OCI-LY7 (cell line): ENCODE measurements around the gene CA14. TPM values are rescaled to one million over a fixed set of nuclear protein-coding genes. Genes with fewer than 3 reads are reported as not detected.
"Not testable (repeated sequence)": the region's sequence is repeated elsewhere in the genome, so short reads cannot be mapped to it uniquely, and the experiment has no call there.

ENCODE experiments used
- Bru-seq: library from RNA; stranded (reverse); fragments of 400-500 nt; gene quantifications from one replicate; lab custom pipeline; 2021; lab: Mats Ljungman, UMichigan
- BruChase-seq, 2 experiments: library from RNA; stranded (reverse); fragments of 400-500 nt; gene quantifications; one replicate each; lab custom pipeline; 2021; lab: Mats Ljungman, UMichigan
- BruUV-seq: library from RNA; stranded (reverse); fragments of 400-500 nt; replicated peaks from 2 replicates; lab custom pipeline; 2021; lab: Mats Ljungman, UMichigan
- CTCF ChIA-PET: fragments of 300-600 bp; sonication (Branson Sonifier 250); formaldehyde crosslinking; loops from one replicate; lab custom pipeline; 2022; ENCODE audit warnings: antibody characterized with exemption; ENCODE audit not compliant: unreplicated experiment; lab: Charles Lee
- POLR2A ChIA-PET: fragments of 300-600 bp; sonication (Branson Sonifier 250); formaldehyde crosslinking; loops from one replicate; lab custom pipeline; 2022; ENCODE audit warnings: antibody characterized with exemption; lab: Charles Lee
- DNase-seq: peaks from one replicate; pipeline ENCODE4 v3.0.0-alpha.2; 2015; ENCODE audit warnings: low spot score
- H2AFZ ChIP-seq: fragments of 200-600 bp; sonication (generic), shearing (Covaris generic); 2 replicates; pipeline ENCODE4 v1.6.1; 2014; ENCODE audit warnings: mild to moderate bottlenecking, antibody characterized with exemption, low read length, moderate library complexity
- H3K27ac ChIP-seq: fragments of 200-600 bp; sonication (generic); 2 replicates; pipeline ENCODE4 v1.5.1; 2014; ENCODE audit warnings: mixed run types, low read depth, mild to moderate bottlenecking, moderate library complexity, low read length, inconsistent platforms; ENCODE audit not compliant: poor library complexity, severe bottlenecking
- H3K36me3 ChIP-seq: fragments of 200-600 bp; sonication (generic); 2 replicates; pipeline ENCODE4 v1.6.1; 2014; ENCODE audit warnings: mild to moderate bottlenecking, antibody characterized with exemption, low read length, moderate library complexity, mixed read lengths; ENCODE audit not compliant: insufficient read depth
- H3K4me1 ChIP-seq: fragments of 200-600 bp; sonication (generic); 2 replicates; pipeline ENCODE4 v1.5.1; 2014; ENCODE audit warnings: mild to moderate bottlenecking, low read length; ENCODE audit not compliant: insufficient read depth, poor library complexity, severe bottlenecking
- H3K4me2 ChIP-seq: fragments of 200-600 bp; sonication (generic); 2 replicates; pipeline ENCODE4 v1.6.1; 2014; ENCODE audit warnings: mild to moderate bottlenecking, low read length
- H3K4me3 ChIP-seq: fragments of 200-600 bp; sonication (generic); 2 replicates; pipeline ENCODE4 v1.5.1; 2014; ENCODE audit warnings: mild to moderate bottlenecking, low read depth, low read length; ENCODE audit not compliant: poor library complexity, severe bottlenecking
- H3K79me2 ChIP-seq: fragments of 200-600 bp; sonication (generic); 2 replicates; pipeline ENCODE4 v1.6.1; 2016; ENCODE audit warnings: low read depth, mild to moderate bottlenecking, low read length, moderate library complexity, mixed read lengths; ENCODE audit not compliant: insufficient read depth
- H3K9me2 ChIP-seq: fragments of 200-600 bp; sonication (generic); 2 replicates; pipeline ENCODE4 v1.6.1; 2016; ENCODE audit warnings: mild to moderate bottlenecking, low read length, mixed read lengths; ENCODE audit not compliant: insufficient read depth
- H3K9me3 ChIP-seq: fragments of 200-600 bp; sonication (generic); 2 replicates; pipeline ENCODE4 v1.6.1; 2014; ENCODE audit warnings: mild to moderate bottlenecking, mixed run types, low read length, mixed read lengths
- H4K20me1 ChIP-seq: fragments of 200-600 bp; sonication (generic); 2 replicates; pipeline ENCODE4 v1.6.1; 2014; ENCODE audit warnings: mild to moderate bottlenecking, antibody characterized with exemption, low read length, moderate library complexity, mixed read lengths; ENCODE audit not compliant: insufficient read depth
- EZH2phosphoT487 ChIP-seq: fragments of 200-600 bp; sonication (generic); IDR thresholded peaks from 2 replicates; pipeline ENCODE4 v1.6.1; 2018; ENCODE audit warnings: low read depth, borderline replicate concordance, mild to moderate bottlenecking, mixed run types, antibody characterized with exemption, low read length, moderate library complexity, mixed read lengths
- intact Hi-C: fragments of 100-400 bp; cut with micrococcal nuclease; formaldehyde crosslinking; loops from one replicate; pipeline ENCODE4 v1.10.0; 2022; ENCODE audit not compliant: unreplicated experiment
- long read RNA-seq: library from polyadenylated mRNA; stranded (forward); transcript quantifications from one replicate; pipeline ENCODE4 v2.0.0, GENCODE V29; 2022
- total RNA-seq, 2 experiments: library from RNA; depleted of rRNA in 1 of 2; stranded (reverse); fragments of >200 nt in 1 of 2; shearing (Covaris generic) in 1 of 2; gene quantifications; 2 replicates each; pipeline ENCODE4 v1.2.3, GENCODE V29; 2014 to 2022
- TF ChIP-seq, protein P1 (sequence below): fragments of 200-600 bp; sonication (generic); conservative IDR thresholded peaks from 2 replicates; pipeline ENCODE4 v1.5.1; 2014; ENCODE audit warnings: mild to moderate bottlenecking, antibody characterized with exemption, low read length, moderate library complexity, mixed read lengths

The CA14 gene
- not detected in 2 replicates for total RNA-seq (2014; rRNA removed; shearing (Covaris generic))
- not detected in 2 replicates for total RNA-seq (2022)
- not detected for Bru-seq, nascent RNA
- not detected for BruChase-seq, experiment 1, labeled RNA remaining after a 6-hour chase
- percentile 11 among the genes with signal in this experiment for BruChase-seq, experiment 2, labeled RNA remaining after a 2-hour chase
- long read RNA-seq: 0 reads

DNA sequence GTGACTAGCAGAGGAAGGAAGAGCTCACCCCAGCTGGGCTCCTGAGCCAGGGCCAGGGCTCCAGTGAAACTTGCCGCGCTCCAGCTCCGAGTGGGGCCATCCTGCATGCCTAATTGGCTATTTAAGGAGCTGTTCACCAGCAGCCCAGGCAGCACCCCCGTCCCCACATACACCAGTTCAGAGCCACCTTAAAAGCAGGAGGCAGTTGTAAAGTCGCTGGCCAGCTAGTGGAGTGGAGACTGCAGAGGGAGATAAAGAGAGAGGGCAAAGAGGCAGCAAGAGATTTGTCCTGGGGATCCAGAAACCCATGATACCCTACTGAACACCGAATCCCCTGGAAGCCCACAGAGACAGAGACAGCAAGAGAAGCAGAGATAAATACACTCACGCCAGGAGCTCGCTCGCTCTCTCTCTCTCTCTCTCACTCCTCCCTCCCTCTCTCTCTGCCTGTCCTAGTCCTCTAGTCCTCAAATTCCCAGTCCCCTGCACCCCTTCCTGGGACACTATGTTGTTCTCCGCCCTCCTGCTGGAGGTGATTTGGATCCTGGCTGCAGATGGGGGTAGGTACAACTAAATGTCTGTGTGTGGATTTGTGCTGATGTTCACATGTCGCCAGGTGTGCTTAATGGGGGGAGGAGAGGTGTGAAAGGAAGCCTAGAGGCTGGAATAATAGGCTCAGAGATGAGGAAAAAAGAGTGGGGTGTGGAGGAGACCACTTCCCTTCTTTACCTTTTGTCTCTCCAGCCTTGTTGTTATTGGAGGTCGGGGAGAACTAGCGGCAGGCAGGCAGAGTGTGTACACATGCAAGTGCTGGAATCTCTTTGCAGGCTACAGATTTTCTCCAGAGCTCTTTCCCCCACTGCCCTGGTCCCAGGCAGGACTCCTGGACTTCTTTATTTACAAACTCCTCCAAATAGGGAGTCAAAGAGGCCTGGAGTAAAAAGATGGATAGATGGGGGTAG is at the start of gene CA14:
TSS of gene CA14 (plus strand) at position 151 of the 962 bp plus-strand sequence. CDS start at position 506, 355 bp downstream.
- Histone ChIP-seq H3K4me3 (no peak within 1 kb of the TSS), H3K9me2 (no peaks in the 10 kb centered on the region), H2AFZ (no peak within 1 kb of the TSS), H3K9me3 (no peaks in the 10 kb centered on the region), H3K4me2 (no peak within 1 kb of the TSS), H3K27ac (no peak within 1 kb of the TSS), H4K20me1 (no peaks in the 10 kb centered on the region), H3K4me1 (peaks cover 18% of the 10 kb centered on the region), H3K36me3 (no peaks in the 10 kb centered on the region), H3K79me2 (no peaks in the 10 kb centered on the region)
- ChIA-PET CTCF (no interaction called here), POLR2A (no interaction called here)
- DNase-seq: no peak
- TF ChIP-seq EZH2phosphoT487: no peak
- TF ChIP-seq, protein P1, sequence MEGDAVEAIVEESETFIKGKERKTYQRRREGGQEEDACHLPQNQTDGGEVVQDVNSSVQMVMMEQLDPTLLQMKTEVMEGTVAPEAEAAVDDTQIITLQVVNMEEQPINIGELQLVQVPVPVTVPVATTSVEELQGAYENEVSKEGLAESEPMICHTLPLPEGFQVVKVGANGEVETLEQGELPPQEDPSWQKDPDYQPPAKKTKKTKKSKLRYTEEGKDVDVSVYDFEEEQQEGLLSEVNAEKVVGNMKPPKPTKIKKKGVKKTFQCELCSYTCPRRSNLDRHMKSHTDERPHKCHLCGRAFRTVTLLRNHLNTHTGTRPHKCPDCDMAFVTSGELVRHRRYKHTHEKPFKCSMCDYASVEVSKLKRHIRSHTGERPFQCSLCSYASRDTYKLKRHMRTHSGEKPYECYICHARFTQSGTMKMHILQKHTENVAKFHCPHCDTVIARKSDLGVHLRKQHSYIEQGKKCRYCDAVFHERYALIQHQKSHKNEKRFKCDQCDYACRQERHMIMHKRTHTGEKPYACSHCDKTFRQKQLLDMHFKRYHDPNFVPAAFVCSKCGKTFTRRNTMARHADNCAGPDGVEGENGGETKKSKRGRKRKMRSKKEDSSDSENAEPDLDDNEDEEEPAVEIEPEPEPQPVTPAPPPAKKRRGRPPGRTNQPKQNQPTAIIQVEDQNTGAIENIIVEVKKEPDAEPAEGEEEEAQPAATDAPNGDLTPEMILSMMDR: no peak
- intact Hi-C loops: loop anchor here (10.0 kb wide), 1 partner anchor 267 kb away; no protein-coding TSS in a partner anchor
- no TSS peak for BruUV-seq

DNA sequence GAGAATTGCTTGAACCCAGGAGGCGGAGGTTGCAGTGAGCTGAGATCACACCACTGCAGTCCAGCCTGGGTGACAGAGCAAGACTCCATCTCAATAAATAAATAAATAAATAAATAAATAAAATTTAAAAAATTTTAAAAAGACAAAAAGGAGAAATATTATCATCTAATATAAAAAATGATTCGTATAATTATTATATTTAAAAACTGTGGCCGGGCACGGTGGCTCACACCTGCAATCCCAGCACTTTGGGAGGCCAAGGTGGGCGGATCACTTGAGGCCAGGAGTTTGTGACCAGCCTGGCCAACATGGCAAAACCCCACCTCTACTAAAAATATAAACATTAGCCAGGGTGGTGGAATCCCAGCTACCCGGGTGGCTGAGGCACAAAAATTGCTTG is 49.1 kb upstream of the CA14 start:
- POLR2A ChIA-PET: not testable (repeated sequence)

DNA sequence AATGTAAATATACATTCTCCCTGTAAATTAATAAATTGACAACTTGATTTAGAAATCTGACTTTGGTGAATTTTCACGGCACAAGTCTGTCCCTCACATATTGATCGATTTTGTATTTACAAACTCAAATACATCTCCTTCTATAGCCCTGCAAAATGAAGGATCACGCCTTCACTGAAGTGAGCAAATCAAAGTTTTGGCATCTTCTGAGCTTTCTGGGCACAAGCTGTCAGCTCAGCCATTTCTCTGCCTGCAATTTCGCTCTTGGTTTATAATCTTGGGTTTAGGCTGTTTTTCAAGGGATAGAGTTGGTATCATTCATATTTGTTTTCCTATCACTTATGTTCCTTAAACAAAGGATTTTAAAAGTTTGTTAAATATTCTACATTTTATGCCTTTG is 47.5 kb upstream of the CA14 start:
- H4K20me1 ChIP-seq: no peaks in the 10 kb centered on the region
- H3K4me3 ChIP-seq: no peak overlapping the region
- ChIA-PET POLR2A (interaction anchor here (0.6 to 0.7 kb wide), 2 partner anchors 130 to 365 kb away, joined by 4 read pairs; no protein-coding TSS in a partner anchor), CTCF (no interaction called here)
- peaks cover 15% of the 10 kb centered on the region for H3K4me1 ChIP-seq
- no peak overlapping the region for H3K27ac ChIP-seq
- no peak for DNase-seq
- no TSS peak for BruUV-seq
- H3K4me2 ChIP-seq: no peak overlapping the region
- no peaks in the 10 kb centered on the region for H3K36me3 ChIP-seq
- H3K9me3 ChIP-seq: no peaks in the 10 kb centered on the region
- intact Hi-C loops: no loop called here
- H3K9me2 ChIP-seq: no peaks in the 10 kb centered on the region
- TF ChIP-seq EZH2phosphoT487: no peak
- TF ChIP-seq, protein P1: no peak
- H3K79me2 ChIP-seq: no peaks in the 10 kb centered on the region
- H2AFZ ChIP-seq: no peak overlapping the region

More for the DNA sequence above, 49.1 kb upstream of the CA14 start:
- H2AFZ ChIP-seq, H3K4me1 ChIP-seq, BruUV-seq, CTCF ChIA-PET, H3K4me3 ChIP-seq, H4K20me1 ChIP-seq, DNase-seq, H3K36me3 ChIP-seq, H3K4me2 ChIP-seq, intact Hi-C loops, H3K9me2 ChIP-seq, H3K27ac ChIP-seq, H3K79me2 ChIP-seq, H3K9me3 ChIP-seq: not testable (repeated sequence)
